NCI-H748 treated with DMSO at 0.1 percent for 48 hours (cell line): ENCODE results near the gene PTPRG.
"Not testable (repeated sequence)": the region's sequence is repeated elsewhere in the genome, so short reads cannot be mapped to it uniquely, and the experiment has no call there.

Experiments
- DNase-seq: peaks from one replicate; lab custom pipeline; 2025; lab: John Stamatoyannopoulos, UW

PTPRG gene

DNA sequence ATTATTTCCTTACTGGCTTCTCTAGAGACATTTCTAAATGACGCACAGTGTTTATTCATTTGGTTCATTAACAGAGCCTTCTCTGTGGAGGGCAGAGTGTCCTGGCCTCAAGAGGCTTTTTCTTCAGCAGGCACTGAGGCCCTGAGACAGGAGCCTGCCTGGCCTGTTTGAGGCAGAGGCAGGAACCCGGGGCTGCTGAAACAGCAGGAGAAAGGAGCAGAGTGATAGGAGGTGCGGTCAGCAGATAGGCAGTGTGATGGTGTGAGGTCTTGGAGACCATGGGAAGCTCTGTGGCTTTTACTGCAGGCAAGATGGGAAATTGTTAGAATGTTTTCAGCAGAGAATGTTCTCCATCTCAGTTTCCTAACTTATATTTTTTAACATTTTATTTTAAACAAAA, 453.7 kb downstream of the PTPRG start:
- DNase-seq = no peak

DNA sequence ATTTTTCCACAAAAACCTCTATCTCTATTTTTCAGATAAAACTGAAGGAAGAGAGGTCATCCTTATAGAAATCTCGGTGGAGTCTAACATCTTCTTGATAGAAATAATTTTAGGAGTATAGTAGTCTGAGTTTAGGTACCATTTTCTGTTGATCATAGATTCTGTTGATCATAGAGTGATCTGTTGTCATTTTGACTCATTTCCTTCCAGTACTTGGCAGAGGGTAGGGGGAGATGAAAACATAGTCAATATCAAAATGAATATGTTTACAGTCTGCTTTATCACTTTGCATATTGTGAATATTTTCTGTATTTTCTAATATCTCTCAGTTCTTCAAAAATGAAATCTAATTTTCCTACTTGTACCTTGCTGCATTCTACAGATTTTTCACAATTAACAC, 458.5 kb downstream of the PTPRG start:
- no peak for DNase-seq

DNA sequence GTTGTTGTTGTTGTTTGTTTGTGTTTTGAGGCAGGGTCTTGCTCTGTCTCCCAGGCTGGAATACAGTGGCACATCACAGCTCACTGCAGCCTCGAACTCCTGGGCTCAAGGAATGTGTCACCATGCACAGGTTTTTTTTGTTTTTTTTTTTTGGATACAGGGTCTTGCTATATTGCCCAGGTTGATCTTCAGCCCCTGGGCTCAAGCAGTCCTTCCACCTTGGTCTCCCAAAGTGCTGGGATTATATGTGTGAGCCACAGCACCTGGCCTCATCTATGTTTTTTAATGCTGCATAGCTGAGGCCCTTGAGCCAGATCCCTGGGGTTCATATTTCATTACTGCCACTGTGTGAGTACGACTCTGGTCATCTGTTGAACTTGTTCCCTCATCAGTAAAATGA, 459.3 kb downstream of the PTPRG start:
- no peak for DNase-seq

DNA sequence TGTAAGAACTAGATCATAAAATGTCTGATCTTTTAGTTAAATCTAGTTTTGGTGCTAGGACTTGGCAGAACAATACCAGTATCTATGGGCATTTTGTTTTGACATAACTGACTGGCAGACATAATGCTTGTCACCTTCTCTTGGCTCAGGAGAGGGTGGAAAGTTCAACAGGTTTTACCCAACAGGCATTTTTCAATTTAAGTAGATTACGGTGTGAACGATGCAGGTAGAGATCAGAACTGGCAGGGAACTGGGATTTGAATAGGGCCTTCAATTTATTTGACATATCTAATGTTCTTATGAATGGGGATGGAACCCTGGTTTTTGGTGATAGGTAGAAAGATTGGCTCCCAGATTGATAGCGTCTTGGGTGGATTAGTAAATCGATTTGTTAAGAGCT, 460.9 kb downstream of the PTPRG start:
- no peak for DNase-seq

DNA sequence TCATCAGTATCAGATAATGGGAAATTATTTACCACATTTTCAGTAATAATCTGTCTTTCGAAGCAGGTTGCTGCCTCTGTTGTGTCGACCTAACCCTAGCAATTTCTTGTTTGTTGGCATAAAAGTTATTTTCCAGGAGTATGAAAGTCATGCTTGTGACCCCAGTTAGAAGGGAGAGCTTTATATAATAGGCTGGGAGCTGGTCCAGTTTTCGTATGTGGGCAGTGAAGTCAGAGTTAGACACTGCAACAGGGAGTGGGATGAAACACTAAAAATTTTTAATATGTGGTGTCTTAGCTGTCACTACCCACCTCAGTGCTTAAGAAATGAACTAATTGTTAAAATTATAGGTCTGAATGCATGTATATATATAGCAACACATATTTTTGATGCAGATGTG, 463.5 kb downstream of the PTPRG start:
- no peak for DNase-seq

DNA sequence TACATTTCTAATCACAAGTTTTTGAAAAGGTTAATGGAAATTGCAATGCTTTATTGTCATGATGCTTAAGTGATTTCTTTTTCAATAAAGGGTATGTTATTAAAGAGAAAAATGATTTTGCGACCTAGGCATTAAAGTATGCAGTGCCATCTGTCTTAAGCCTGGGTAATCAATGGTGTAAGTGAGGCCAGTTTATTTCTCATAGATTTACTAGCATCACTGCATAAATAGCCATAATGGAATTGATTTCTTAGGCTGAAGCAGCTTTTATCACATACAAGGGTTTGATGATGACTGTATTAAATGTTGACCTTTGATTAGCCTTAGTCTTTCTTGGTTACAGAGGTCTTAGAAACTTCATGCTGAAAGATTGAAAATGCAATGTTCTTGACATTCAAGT, 464.5 kb downstream of the PTPRG start:
- DNase-seq = no peak

DNA sequence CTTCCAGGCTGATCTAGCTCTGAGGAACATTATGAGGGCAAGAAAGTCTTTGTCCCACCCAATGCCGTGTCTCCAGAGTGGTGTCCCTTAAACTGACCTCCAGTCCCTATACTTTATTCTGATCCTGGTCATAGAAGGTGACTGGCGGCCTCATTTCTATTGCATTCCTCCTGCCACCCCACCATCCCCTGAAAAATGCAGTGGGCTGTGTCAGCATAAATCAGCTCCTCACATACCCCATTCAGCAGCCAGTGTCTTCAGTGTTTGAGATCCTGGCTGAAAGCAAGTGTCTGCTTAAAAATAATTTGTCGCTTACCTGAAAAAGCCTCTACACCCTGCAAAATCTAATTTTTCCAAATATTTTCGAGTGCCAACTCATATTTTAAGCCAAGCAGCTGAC, 465.9 kb downstream of the PTPRG start:
- no peak for DNase-seq

DNA sequence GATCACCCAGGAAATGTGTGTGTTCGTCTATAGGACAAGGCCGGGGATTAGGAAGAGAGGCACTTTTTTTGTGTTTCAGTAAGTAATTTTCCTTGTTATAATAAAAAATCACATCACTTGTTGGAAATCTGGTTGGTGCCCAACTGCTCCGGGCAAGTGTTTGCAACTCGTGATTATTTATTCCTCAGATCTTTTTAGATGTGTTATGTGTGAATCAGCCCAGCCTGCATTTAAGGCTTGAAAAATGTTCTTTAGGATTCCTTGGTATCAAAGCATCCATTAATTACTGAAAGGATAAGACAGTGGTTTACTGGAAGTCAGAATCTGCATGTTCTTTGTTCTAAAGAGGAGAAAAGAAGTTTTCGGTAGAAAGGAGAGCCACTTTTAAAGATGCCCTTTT, 466.4 kb downstream of the PTPRG start:
- DNase-seq = no peak

DNA sequence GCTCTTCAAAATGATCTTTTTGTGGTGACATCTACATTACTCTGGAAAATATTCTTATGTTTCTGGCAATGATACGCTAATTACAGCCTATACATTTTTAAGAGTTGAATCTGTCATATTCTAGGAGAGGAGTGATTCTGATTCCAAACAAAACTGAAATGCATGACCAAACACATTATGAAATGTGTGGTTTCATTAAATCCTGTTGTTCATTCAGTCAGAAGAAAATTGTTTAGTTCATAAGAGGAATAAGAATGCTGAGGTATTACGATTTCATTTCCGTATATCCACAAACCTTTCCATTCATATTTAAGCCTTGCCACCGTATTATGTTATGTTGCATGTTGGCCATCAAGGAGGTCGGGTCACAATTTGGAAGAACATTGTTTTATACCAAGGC, 466.9 kb downstream of the PTPRG start:
- DNase-seq = no peak

DNA sequence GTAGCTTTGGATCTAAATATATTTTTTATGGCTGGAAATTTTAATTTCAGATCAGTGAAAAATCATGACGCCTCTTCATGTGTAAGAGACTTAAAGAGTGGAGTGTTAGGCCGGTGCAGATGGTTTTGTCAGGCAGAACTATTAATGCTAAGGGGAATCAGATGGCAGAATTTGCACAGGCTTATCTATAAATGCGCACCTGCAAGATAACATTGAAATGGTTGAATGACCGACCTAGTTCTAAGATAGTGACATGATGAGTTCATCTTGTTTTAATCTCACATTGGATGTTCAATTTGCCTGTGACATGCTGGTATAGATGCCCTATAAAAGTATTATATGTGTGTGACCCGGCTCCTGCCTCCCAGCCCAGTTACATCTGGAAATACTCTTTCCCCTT, 471.4 kb downstream of the PTPRG start:
- DNase-seq = no peak

DNA sequence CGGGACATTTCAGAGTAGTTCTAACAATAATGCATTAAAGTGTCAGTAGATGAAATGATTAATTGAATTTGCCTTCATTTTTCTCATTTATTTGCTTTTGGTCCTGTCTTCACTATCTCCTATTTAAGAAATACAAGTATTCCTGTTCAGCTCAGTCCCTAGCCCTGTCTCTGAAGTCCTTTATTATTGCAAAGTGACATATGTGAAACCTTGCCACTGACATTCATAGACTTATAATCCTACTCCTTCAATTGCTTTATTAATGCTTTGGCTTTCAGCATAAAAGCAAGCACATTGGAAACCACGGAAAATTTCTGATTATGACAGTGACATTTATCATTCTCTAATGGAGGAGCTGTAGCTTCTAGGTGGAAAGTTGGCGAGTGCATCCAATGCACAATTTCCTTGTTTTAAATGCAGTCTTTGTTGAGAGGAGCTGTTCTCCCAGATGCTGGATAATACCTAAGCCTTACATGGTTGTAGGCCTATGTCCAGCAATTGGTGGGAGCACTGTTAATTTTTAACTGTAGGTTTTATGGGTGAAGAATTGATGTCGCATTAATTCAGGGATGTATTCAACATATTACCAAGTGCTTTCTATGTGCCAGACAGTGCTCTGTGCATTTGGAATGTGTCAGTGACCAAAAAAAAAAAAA, 474.2 kb downstream of the PTPRG start:
- no peak for DNase-seq

DNA sequence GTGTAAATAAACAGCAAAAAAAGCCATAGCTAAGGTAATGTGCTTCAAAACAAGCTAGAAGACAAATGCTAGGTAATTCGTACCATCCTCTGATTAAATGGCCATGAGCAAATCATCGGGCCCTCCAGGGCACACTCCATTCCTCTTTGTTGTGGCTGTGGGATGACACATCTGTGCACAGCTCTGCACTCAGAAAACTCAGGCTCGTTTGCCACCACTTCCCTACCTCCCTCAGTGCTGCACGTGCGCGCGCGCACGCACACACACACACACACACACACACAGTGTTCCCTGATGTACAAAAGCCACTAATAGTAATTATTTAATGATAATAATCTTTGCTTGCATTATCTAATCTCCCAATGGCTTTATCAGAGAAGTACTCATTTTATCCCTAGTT, 475.4 kb downstream of the PTPRG start:
- DNase-seq = no peak

DNA sequence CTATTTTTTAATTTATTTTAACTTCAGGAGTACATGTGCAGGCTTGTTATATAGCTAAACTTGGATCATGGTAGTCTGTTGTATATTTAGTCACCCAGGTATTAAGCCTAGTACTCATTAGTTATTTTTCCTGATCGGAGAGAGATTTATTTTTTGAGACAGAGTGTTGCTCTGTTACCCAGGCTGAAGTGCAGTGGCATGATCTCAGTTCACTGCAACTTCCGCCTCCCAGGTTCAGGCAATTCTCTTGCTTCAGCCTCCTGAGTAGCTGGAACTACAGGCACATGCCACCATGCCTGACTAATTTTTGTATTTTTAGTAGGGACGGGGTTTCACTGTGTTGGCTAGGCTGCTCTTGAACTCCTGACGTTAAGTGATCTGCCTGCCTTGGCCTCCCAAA, 477.4 kb downstream of the PTPRG start:
- not testable (repeated sequence) for DNase-seq

DNA sequence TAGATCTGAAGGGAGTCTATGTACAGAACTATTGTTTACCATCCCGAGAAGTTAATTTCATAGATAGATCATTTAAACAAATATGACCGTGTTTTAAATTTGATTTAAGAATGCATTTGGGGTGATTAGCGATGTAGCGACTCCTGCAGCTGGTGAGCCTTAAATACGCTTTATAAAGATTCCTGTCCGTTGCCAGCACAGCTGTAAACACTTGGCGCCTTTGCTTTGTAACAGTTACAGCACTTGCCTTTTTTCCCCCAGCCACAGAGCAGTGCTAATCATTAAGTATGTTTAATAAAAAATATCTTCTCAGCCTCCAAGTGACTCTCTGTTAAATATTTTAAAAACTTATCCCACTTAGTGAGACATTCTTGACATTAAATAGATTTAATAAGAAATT, 478.2 kb downstream of the PTPRG start:
- DNase-seq = no peak

DNA sequence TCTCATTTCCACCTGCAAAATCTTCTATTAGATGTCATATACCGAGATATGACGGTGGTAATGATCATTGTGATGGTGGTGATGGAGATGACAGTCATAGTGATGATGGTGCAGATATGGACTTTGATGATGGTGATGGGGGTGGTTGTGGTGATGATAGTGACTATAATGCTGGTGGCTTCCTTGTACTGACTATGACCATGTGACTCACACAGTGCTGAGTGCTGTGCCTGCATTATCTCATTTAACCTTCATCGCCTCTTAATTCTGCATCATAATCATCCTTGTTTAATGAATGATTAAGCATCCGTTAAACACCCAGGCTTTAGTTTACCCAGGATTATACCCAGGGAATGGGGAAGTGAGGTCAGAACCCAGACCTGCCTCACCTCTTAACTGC, 480.3 kb downstream of the PTPRG start:
- DNase-seq = no peak

DNA sequence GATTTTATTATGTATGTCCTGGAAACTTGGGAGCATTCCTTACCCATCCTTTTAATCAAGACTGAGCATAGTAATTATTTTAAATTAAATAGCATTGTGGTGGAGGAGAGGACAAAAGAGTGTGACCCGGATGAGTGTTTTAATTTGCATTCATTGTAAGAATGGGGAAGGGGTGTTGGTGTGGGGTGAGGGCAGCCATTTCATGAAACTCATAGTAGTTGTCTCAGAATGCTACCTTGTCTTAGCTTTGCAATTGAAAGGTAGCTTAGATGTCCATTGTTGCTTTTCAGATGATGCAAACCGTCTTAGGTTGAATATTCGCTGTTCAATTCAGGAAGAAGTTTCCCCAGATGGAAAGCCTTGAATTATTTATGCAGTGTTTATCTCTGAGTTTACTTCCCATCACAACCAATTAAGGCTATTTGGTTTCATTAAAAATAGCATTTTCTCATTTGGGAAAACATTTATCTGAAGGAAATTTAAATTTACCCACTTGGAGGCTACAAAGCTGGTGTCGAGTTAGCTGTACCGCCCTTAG, 483.6 kb downstream of the PTPRG start:
- DNase-seq = no peak

DNA sequence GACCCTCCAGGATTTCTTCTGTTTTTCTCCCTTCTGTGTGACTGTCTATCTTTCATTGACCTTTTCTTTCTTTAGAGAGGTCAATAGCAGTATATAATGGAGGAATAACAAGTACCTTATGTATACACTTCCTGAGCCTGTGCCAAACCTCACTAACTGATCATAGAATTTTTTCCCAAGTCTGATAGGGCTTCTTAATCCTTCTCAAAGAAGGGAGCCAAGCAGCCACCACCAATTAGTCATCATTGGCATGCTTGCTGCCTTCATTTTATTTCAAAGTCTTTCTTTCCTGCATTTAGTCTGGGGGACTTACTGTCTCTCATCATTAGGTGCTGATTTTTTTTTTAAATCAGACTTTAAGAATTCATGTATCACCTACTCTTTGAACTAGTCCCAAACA, 485.0 kb downstream of the PTPRG start:
- DNase-seq = no peak

DNA sequence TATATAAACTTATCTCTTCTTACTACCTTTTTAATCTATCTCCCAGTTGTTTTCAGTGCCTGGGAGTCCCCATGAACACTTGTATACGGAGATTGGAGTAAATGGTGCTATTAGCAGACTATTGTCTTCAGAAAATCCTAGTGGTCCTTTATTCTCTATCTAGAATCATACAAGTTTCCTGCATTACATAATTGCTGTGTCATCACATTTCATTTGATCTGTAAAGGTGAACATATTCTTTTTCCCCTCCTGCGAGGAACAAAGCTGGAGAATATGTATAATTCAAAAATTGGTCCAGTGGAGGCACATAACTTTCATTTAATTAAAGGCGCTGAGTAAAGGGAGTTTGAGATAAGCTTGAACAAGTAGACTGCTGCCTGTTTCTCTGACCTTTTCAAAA, 487.2 kb downstream of the PTPRG start:
- no peak for DNase-seq

DNA sequence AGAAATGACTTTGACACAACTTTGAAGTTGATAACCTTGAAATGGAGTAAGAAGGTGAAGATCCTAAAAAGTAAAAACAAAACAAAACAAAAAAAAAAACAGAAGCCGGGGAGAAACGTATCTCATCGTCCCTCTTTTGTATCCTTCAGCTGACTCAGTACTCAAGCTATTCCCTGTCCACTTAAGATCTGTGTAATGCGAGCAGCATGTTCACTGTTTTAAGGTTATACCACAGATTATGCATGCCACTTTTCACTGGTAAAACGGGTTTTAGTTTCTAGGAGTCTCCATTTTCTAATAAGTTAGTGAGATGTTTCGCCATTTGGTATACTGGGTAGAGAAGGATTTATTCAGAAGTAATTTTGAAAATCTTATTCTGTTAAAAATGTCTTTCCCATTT, 487.7 kb downstream of the PTPRG start:
- DNase-seq = no peak

DNA sequence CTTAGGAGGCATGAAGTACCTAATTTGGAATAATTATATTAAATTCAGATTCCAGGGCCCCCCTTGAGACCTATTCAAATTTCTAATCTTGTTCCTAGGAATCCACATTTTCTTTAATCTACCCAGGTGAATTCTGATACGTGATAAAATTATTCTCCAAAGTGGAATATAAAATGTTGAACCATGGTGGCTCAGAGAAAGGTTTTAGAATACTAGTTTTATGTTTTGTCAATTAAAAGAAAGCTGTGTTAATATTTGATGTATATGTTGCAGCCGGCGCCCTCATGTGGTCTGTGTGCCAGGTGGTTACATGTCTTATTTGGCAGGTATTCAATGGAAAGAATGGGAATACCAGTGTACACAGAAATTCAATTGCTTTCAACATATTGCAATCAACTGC, 490.1 kb downstream of the PTPRG start:
- no peak for DNase-seq

DNA sequence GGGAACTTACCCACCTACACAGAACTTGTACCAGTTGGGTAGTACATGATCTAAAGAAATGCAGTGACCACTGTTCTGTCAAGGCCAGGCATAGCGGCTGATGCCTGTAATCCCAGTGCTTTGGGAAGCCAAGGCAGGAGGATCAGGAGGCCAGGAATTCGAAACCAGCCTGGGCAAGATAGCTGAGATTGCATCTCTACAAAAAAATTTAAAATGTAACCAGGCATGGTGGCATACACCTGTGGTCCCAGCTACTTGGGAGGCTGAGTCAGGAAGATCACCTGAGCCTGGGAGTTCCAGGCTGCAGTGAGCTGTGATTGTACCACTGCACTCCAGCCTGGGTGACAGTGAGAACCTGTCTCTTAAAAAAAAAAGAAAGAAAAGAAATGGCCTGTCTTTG, 491.0 kb downstream of the PTPRG start:
- DNase-seq = no peak

DNA sequence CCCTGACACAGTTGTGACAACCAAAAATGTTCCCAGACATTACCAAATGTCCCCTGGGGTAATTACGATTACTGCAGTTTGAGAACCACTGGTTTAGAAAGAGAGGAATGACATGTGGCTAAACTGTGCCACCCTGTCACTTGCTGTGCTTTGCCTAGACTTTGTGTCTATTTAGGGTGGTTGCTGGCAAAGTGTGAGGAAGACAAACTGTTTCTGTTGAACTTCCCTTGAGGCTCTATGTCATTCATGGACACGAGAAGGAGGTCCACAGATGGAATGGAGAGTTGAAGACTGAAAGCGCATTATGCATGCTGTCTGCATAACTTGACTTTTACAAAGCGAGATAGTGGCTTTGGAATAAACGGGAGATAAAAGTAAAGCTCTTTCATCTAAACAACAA, 495.3 kb downstream of the PTPRG start:
- no peak for DNase-seq

DNA sequence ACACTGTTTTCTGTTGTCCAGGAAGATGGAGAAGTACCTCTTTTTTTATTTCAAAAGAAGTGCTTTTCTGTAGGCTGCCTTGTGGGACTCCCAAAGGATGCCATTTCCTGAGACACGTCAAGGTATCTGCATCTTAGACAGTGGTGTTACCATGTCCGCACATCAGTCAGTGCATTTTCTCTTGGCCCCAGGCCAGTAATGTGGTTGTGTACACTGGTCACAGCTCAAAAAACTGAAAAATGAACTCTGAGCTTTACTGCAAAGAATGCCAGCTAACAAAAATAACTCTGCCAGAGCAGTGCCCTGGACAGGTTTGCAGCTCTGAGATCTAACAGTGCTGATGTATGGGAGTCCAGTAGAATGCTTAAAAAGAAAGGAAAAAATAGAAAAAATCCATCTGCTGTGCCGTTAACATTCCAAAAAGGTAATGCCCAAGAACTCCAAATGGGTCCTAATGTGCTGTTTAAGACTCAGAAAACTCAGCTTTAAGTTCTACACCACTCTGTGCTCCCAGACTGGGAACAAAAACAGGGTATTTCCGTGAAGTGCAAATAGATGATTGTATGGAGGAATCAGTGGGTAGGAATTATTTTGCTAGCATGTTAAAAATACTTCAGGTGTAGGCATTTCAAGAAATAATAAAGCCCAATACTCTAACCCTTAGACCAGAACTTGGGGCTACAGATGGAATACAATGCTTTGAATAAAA, 496.1 kb downstream of the PTPRG start:
- DNase-seq = no peak
